ENCODE results near the gene LRRC51.

Gene LRRC51

GRCh38 chr11:72070491-72070890, 10.2 kb upstream of the LRRC51 start:
- DNase-seq (ENCODE audit: low read depth): no peak

GRCh38 chr11:72072348-72072747, 8.3 kb upstream of the LRRC51 start:
- DNase-seq (ENCODE audit: low read depth): no peak

- no peak for DNase-seq (ENCODE audit: low read depth)
These were observed 5.5 kb upstream of the LRRC51 start for GRCh38 chr11:72075109-72075508.

- no peak for DNase-seq (ENCODE audit: low read depth)
These were observed 4.9 kb upstream of the LRRC51 start for GRCh38 chr11:72075756-72076155.

GRCh38 chr11:72078477-72078876, 2.2 kb upstream of the LRRC51 start:
- DNase-seq (ENCODE audit: low read depth): no peak

GRCh38 chr11:72079819-72080325, 778 bp upstream of the LRRC51 start:
- no peak for DNase-seq (ENCODE audit: low read depth)

- no peak for DNase-seq (ENCODE audit: low read depth)
These were observed 564 bp downstream of the LRRC51 start for GRCh38 chr11:72081184-72081644.

GRCh38 chr11:72081821-72082453, 1.3 kb downstream of the LRRC51 start:
- DNase-seq (ENCODE audit: low read depth): no peak

- no peak for DNase-seq (ENCODE audit: low read depth)
These were observed 2.8 kb downstream of the LRRC51 start for GRCh38 chr11:72083414-72083813.

- DNase-seq (ENCODE audit: low read depth): no peak
These were observed 3.4 kb downstream of the LRRC51 start for GRCh38 chr11:72084076-72084475.

GRCh38 chr11:72084965-72085364, 4.3 kb downstream of the LRRC51 start:
- no peak for DNase-seq (ENCODE audit: low read depth)

- no peak for DNase-seq (ENCODE audit: low read depth)
These were observed 5.1 kb downstream of the LRRC51 start for GRCh38 chr11:72085621-72086351.

- DNase-seq (ENCODE audit: low read depth): no peak
These were observed 7.6 kb downstream of the LRRC51 start for GRCh38 chr11:72088076-72088808.

- peak; percentile 37 for DNase-seq (ENCODE audit: low read depth)
These were observed 10.6 kb downstream of the LRRC51 start for GRCh38 chr11:72091292-72091691.

- no peak for DNase-seq (ENCODE audit: low read depth)
These were observed 18.1 kb downstream of the LRRC51 start for GRCh38 chr11:72098741-72099140.

GRCh38 chr11:72100009-72100408, 19.4 kb downstream of the LRRC51 start:
- no peak for DNase-seq (ENCODE audit: low read depth)

- DNase-seq (ENCODE audit: low read depth): no peak
These were observed 19.8 kb downstream of the LRRC51 start for GRCh38 chr11:72100462-72100861.

GRCh38 chr11:72102162-72102561, 21.5 kb downstream of the LRRC51 start:
- no peak for DNase-seq (ENCODE audit: low read depth)

GRCh38 chr11:72102631-72102945, 21.9 kb downstream of the LRRC51 start:
- no peak for DNase-seq (ENCODE audit: low read depth)

- DNase-seq (ENCODE audit: low read depth): peak; percentile 97
These were observed 22.5 kb downstream of the LRRC51 start, which contains the start of gene LAMTOR1 for GRCh38 chr11:72102946-72103753. LAMTOR1 (minus strand) TSS chr11:72103297; CDS start chr11:72103224, 73 bp downstream.

GRCh38 chr11:72103754-72104167, 23.1 kb downstream of the LRRC51 start:
- DNase-seq (ENCODE audit: low read depth): no peak

- DNase-seq (ENCODE audit: low read depth): no peak
These were observed 25.2 kb downstream of the LRRC51 start, which contains the start of gene TOMT for GRCh38 chr11:72105888-72106287. TOMT (plus strand) TSS chr11:72105924; CDS start chr11:72105952, 28 bp downstream.

Data from stimulated activated CD8-positive, alpha-beta memory T cell treated with anti-CD3 and anti-CD28 coated beads, Interleukin-4, amount 100 ng/mL, for 24 hours (primary cell).